ENCODE results near the gene TCEA2. TPM values are rescaled to one million over a fixed set of nuclear protein-coding genes. Genes with fewer than 3 reads are reported as not detected.
A peak's percentile ranks its signal among the peaks of the same experiment; 100 is the strongest.

TCEA2 gene
- total RNA-seq, 1 donor from 2014 or later: 49.0 TPM

DNA sequence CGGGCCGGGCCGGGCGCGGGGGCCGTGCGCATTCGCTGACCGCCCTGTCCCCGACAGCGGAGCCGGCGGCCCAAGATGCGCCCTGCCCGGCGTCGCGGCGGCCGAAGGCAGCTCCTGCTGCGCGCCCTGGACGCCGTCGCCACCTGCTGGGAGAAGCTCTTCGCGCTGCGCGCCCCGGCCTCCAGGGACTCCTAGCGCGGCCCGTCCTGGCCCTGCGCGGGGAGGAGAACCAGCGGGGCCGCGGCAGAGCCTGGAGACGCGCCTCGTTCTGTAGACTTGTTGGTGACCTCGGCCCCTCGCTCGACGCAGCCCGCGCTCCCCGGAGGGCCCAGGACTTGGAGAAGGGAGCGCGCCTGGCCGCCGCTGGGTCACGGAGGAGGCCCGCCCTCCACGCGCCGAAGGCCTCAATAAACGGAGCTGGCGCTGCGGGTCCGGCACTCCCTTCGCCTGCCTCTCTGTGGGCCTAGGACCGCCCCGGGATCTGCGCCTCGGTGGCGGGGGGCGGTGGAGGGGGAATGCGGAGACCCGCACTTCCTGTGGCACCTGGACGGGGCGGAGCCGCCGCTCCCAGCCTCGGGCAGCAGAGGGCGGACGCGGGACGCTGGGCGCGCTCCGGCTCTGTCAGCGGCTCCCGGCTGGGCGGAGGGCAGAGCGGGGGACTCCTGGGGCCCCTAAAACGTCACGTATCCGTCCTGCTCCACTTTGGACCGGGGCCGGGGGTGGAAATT lies 24.3 kb upstream of the TCEA2 start:
- H3K36me3 Mint-ChIP-seq (ENCODE audit: low read depth): peaks cover 9% of the 10 kb centered on the region
- no peaks in the 10 kb centered on the region for H3K9me3 Mint-ChIP-seq
- intact Hi-C loops (cut with micrococcal nuclease): loop anchor here (1.0 to 10.0 kb wide), 2 partner anchors 58 to 144 kb away; partner anchors contain the start of gene DNAJC5
- H3K27me3 Mint-ChIP-seq (ENCODE audit: low read depth): no peaks in the 10 kb centered on the region
- H3K4me3 Mint-ChIP-seq (ENCODE audit: low read depth): peak overlapping the region; percentile 66
- peaks cover 38% of the 10 kb centered on the region for H3K4me1 Mint-ChIP-seq (ENCODE audit: low read depth)
- DNase-seq (ENCODE audit: low spot score): peak; percentile 73
- H3K27ac Mint-ChIP-seq: no peak overlapping the region

DNA sequence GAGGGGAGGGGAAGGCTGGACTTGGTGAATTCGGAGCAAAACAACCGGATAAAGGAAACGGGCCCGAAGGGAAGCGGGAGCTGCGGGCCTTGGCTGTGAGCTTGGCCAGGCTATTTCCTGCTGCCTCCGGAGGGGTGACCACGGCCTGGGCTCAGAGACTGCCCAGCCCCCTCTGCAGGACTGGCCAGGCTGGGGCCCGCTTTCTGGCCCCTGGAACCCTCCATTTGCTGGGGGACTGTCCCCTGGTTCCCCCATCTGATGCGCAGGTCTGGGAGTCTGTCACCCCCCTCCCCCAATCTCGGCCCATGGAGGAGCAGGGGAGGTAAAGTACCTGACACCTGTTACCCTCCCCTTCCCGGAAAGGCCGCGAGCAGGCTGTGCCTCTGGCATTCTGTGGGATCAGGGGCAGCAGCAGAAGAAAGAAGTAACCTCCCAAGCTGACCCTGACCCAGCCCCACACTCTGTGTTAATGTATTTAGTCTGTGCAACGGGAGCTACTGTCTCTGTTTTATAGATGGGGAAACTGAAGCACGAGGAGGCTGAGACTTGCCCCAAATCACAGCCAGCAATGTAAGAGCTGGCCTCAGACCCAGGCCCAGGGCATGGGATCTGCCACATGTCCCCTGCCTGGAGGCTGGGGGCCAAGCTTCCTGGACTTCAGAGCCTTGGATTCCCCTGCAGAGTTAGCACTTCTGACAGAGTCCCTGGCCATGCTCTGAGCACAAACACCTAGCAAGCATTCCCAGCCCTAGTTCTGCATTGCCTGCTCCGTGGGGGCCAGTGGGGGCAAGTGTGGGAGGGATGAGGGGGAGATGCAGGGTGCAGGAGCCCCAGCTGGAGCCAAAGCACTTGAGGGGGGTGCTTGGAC lies 23.5 kb upstream of the TCEA2 start:
- Mint-ChIP-seq H3K4me3 (ENCODE audit: low read depth) (peak overlapping the region; percentile 64), H3K27ac (peak overlapping the region; percentile 4), H3K4me1 (ENCODE audit: low read depth) (peaks cover 33% of the 10 kb centered on the region), H3K27me3 (ENCODE audit: low read depth) (no peaks in the 10 kb centered on the region), H3K36me3 (ENCODE audit: low read depth) (peaks cover 3% of the 10 kb centered on the region), H3K9me3 (no peaks in the 10 kb centered on the region)
- no peak for DNase-seq (ENCODE audit: low spot score)
- intact Hi-C loops (cut with micrococcal nuclease): loop anchor here (1.0 to 10.0 kb wide), 2 partner anchors 59 to 145 kb away; partner anchors contain the start of gene DNAJC5

DNA sequence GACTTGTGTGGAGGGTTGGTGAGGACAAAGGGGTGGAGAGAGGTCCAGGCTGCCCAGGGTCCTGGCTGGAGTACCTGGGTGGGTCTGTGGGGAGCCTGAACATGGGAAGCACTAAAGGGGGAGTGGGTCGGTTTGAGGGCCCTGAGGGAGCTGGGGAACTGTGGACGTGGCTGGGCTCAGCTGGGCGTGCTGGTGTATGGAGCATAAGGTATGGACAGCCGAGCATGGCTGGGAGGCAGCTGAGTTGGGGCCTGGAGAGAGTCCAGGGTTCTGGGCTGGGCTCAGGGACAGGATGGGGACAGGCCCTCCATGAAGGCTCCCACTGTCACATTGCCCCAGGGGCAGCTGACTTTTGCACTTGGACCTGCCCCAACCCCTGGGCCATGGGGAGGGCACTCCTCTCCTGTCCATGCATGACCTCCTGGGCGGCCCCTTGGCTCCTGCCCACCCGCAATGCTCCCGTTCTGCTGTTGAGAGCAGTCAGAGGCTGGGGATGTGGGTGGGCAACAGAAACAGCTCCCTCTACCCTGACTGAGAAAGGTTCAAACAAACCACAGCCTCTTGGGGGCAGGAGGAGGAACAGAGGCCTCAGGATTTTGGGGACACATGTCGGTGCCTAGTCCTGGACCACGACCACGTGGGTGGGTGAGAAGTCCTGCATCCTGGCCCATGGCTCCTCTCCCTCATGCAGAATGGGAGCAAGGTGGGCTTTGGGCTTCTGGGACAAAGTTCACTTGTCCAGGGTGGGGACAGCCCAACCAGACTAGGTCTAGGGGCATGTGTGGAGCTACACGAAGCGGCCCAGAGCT lies 22.6 kb upstream of the TCEA2 start:
- Mint-ChIP-seq H3K36me3 (ENCODE audit: low read depth) (peaks cover under 1% of the 10 kb centered on the region), H3K4me1 (ENCODE audit: low read depth) (peaks cover 25% of the 10 kb centered on the region), H3K27ac (no peak overlapping the region), H3K4me3 (ENCODE audit: low read depth) (no peak overlapping the region), H3K27me3 (ENCODE audit: low read depth) (no peaks in the 10 kb centered on the region), H3K9me3 (no peaks in the 10 kb centered on the region)
- no peak for DNase-seq (ENCODE audit: low spot score)
- intact Hi-C loops (cut with micrococcal nuclease): no loop called here

DNA sequence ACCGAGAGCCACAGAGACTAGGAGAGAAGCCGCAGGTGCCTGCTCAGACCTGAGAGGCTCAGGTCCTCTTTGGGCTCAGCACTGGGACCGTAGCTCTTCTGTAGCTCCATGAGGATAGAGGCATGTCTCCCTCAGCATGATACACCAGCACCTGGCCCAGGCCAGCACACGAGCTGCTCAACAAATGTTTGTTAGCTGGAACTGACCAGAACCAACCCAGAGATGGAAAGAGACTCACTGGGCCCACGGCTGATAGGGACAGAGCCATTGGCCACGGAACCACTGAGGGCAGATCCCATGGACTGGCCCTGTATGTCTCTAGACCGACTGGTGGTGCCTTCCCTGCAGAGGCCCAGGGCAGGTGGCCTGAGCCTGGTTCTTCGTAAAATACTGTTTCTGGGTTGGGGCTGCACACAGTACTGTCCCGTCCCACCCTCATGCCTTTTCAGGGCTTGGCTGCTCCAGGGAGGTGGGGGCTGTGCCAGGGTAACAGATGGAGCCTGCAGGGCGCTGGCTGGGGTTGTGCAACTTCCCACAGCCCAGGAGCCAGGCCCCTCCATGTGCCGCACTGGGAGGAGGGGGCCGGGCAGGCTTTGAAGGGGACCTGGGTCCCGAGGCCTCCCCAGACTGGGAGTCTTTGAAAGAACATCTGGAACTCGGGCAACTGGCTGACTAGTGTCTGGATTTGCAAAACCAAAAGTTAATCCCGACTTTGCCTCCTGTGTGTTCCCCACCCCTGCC lies 21.8 kb upstream of the TCEA2 start:
- DNase-seq (ENCODE audit: low spot score): no peak
- Mint-ChIP-seq H3K36me3 (ENCODE audit: low read depth) (no peaks in the 10 kb centered on the region), H3K27ac (peak overlapping the region; percentile 31), H3K9me3 (no peaks in the 10 kb centered on the region), H3K4me1 (ENCODE audit: low read depth) (peaks cover 25% of the 10 kb centered on the region), H3K4me3 (ENCODE audit: low read depth) (peak overlapping the region; percentile 57), H3K27me3 (ENCODE audit: low read depth) (peaks cover 4% of the 10 kb centered on the region)
- intact Hi-C loops (cut with micrococcal nuclease): no loop called here

DNA sequence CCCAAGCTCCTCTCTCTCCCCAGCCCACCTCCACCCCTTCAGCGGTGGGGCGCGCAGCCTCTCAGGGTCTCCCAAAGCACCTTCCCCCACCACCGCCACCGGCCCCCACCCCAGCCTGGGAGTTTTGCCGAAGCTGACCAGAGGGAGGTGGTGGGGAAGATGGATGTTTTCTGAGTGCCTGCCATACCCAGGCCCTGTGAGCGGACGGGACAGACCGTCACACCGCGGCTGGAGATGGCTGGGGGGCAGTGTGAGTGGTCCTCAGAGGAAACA lies 21.3 kb upstream of the TCEA2 start:
- H3K27ac Mint-ChIP-seq: no peak overlapping the region

DNA sequence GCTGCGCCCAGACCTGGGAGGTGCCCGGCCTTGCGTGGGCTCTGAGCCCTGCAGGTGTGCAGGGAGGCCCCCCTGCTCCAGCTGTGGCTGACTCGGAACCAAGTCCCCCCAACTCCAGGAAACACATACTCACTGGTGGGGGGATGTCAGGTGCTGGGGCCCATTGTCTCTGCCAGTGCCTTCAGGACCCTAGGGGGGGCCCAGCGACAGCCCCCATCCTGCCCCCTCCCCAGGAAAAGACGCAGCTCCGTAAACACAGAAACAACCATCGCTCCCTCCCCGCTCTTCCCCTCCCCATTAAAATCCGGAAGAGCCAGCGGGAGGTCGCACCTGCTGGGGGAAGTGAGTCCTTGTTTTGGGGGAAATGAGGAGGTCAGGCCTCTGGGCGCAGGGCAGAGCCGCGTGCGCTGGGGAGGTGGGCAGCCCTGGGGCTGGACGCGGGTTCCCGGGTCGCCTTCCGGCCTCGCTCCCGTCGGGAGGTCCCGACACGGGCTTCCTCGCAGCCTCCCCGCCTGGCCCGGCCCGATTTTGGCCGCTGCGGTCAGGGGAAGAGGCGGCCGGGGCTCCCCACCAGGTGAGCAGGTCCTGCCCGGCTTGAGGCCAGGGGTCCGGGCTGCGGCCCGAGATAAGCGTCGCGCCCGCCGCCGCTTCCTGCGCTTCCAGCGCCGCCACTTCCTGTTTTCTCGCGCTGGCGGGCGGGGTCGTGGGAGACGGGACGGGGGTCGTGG lies 20.8 kb upstream of the TCEA2 start:
- no peaks in the 10 kb centered on the region for H3K36me3 Mint-ChIP-seq (ENCODE audit: low read depth)
- DNase-seq (ENCODE audit: low spot score): no peak
- intact Hi-C loops (cut with micrococcal nuclease): no loop called here
- H3K4me3 Mint-ChIP-seq (ENCODE audit: low read depth): peak overlapping the region; percentile 72
- no peaks in the 10 kb centered on the region for H3K9me3 Mint-ChIP-seq
- H3K4me1 Mint-ChIP-seq (ENCODE audit: low read depth): peaks cover 15% of the 10 kb centered on the region
- H3K27me3 Mint-ChIP-seq (ENCODE audit: low read depth): peaks cover 12% of the 10 kb centered on the region
- H3K27ac Mint-ChIP-seq: peak overlapping the region; percentile 69

More for the DNA sequence above, 21.3 kb upstream of the TCEA2 start:
- Mint-ChIP-seq H3K9me3 (no peaks in the 10 kb centered on the region), H3K4me1 (ENCODE audit: low read depth) (peaks cover 20% of the 10 kb centered on the region), H3K4me3 (ENCODE audit: low read depth) (peak overlapping the region; percentile 21), H3K36me3 (ENCODE audit: low read depth) (no peaks in the 10 kb centered on the region), H3K27me3 (ENCODE audit: low read depth) (peaks cover 7% of the 10 kb centered on the region)
- no peak for DNase-seq (ENCODE audit: low spot score)
- intact Hi-C loops (cut with micrococcal nuclease): no loop called here

DNA sequence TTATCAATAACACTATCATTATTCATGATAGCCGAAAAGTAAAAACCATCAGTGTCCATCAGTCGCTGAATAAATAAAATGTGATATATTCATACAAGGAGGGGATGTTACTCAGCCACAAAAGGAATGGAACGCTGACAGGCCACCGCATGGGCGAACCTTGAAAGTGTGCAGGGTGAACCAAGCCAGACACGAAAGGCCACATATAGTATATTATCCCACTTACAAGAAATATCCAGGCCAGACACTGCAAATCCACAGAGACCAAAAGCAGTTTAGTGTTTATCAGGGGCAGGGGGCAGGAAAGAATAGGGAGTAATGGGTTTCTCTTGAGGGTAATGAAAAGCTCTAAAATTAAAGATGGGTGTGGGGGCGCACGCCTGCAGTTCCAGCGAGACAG lies 19.2 kb upstream of the TCEA2 start:
- Mint-ChIP-seq H3K9me3 (no peaks in the 10 kb centered on the region), H3K4me3 (ENCODE audit: low read depth) (no peak overlapping the region), H3K4me1 (ENCODE audit: low read depth) (peaks cover 11% of the 10 kb centered on the region), H3K36me3 (ENCODE audit: low read depth) (no peaks in the 10 kb centered on the region), H3K27ac (peak overlapping the region; percentile 55), H3K27me3 (ENCODE audit: low read depth) (peaks cover 19% of the 10 kb centered on the region)
- no peak for DNase-seq (ENCODE audit: low spot score)
- intact Hi-C loops (cut with micrococcal nuclease): no loop called here

DNA sequence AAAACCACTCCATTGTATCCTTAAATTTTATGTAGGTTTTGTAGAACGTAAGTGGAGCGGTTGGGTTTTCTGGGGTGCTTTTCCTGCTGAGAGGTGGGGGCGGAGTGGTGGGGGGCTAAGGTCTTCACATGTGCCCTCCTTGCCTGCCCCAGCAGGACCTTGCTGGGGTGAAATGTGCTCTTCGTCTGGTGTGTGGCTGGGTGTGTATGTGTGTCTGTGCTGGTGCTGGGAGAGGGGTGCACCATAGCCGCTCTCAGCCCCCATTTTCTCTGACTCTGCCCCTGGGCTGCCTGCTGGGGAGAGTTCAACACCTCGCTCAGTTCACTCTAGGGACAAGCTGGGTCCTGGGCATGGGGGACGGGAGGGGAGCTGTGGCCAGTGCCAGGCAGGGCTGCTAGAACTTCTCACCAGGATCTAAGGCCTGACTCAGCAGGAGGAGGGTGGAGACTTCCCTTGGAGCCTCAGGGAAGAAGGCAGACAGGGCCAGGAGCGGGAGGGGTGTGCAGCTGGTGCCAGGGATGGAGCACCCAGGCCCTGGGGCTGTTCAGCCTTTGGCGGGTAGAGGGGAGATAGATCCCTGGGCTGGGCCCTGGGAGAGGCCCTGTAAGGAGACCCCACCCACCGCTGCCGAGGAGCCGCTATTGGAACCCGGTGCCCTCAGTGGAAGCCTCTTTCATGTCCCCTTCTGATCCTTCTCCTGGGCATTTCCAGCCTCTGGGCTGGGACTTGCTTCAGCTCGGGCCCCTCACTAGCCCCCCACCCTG lies 18.3 kb upstream of the TCEA2 start:
- Mint-ChIP-seq H3K27ac (no peak overlapping the region), H3K27me3 (ENCODE audit: low read depth) (peaks cover 21% of the 10 kb centered on the region), H3K9me3 (no peaks in the 10 kb centered on the region), H3K4me3 (ENCODE audit: low read depth) (no peak overlapping the region), H3K4me1 (ENCODE audit: low read depth) (peaks cover 8% of the 10 kb centered on the region), H3K36me3 (ENCODE audit: low read depth) (no peaks in the 10 kb centered on the region)
- DNase-seq (ENCODE audit: low spot score): no peak
- intact Hi-C loops (cut with micrococcal nuclease): no loop called here

DNA sequence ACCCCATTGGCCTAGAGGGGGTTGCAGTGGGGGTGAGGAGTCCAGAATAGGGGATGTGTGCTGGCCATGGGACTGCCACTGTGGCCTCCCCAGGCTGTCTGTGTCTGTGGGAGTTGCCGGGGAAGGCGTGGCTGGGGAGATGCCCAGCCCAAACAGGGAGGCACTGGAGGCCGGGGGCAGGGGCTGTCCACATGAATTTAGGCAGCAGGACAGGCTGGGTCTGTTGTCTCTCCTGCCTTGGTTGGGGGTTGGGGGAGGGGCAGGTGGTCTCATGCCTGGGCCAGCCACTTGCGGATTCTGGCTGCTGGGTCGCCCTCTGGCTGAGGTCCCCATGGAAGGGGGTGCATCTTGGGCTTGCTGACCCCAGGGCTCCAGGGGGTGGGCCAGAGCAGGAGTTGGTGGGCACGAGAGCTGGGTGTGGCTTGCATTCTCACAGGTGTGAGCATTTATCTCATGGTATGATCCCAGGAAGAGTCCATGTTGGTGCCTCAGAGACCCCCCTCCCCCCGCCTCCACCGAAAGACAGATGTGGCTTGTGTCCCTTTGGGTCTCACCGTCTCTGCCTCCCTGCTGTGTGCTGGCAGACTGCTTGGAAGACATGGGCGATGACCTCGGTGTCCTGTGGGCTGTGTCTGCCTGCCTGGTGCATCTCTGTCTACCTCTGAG lies 17.5 kb upstream of the TCEA2 start:
- Mint-ChIP-seq H3K9me3 (no peaks in the 10 kb centered on the region), H3K4me1 (ENCODE audit: low read depth) (peaks cover 3% of the 10 kb centered on the region), H3K4me3 (ENCODE audit: low read depth) (no peak overlapping the region), H3K36me3 (ENCODE audit: low read depth) (no peaks in the 10 kb centered on the region), H3K27ac (no peak overlapping the region), H3K27me3 (ENCODE audit: low read depth) (peaks cover 22% of the 10 kb centered on the region)
- intact Hi-C loops (cut with micrococcal nuclease): no loop called here
- no peak for DNase-seq (ENCODE audit: low spot score)

DNA sequence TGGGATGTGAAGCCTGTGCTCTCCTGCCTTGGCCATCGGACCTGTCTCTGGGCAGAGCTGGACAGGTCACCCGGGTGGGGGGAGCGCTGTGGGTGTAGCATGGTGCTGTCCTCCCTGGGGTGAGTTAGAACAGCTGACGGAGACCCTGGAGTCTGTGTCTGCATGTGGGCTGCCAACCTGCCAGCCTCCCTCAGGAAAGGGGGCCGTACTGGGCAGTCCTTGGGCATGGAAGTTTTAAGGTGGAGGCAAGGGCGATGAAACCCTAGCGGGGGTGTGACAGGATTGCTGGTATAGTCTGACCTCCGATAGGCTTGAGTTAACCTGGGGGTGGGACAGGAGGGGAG lies 16.0 kb upstream of the TCEA2 start:
- Mint-ChIP-seq H3K4me1 (ENCODE audit: low read depth) (peaks cover 1% of the 10 kb centered on the region), H3K9me3 (no peaks in the 10 kb centered on the region)
- intact Hi-C loops (cut with micrococcal nuclease): no loop called here

DNA sequence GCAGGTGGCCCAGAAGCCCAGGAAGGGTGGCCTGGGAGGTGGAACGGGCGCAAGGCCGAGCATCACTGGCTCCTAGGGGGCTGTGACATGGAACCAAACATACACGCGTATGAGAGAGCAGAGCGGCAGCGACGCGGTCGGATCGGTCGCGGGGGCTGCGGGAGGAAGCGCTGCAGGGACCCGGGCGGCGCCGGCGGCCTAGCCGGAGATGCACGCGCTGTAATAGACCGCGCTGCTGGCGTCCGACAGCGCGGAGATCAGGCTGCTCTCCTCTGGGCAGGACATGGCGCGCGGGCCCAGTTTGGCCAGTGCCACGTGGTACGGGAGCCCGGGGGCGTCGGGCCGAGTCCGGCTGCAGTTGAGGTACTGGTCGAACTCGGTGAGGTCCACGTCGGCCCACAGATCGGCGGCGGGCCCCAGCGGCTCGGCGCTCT lies 15.0 kb upstream of the TCEA2 start:
- intact Hi-C loops (cut with micrococcal nuclease): no loop called here
- no peaks in the 10 kb centered on the region for H3K9me3 Mint-ChIP-seq
- peaks cover 28% of the 10 kb centered on the region for H3K27me3 Mint-ChIP-seq (ENCODE audit: low read depth)
- H3K4me3 Mint-ChIP-seq (ENCODE audit: low read depth): no peak overlapping the region
- H3K4me1 Mint-ChIP-seq (ENCODE audit: low read depth): no peaks in the 10 kb centered on the region
- no peak for DNase-seq (ENCODE audit: low spot score)
- H3K36me3 Mint-ChIP-seq (ENCODE audit: low read depth): no peaks in the 10 kb centered on the region
- no peak overlapping the region for H3K27ac Mint-ChIP-seq

More for the DNA sequence above, 16.0 kb upstream of the TCEA2 start:
- Mint-ChIP-seq H3K27ac (no peak overlapping the region), H3K4me3 (ENCODE audit: low read depth) (no peak overlapping the region), H3K27me3 (ENCODE audit: low read depth) (peaks cover 27% of the 10 kb centered on the region), H3K36me3 (ENCODE audit: low read depth) (no peaks in the 10 kb centered on the region)
- no peak for DNase-seq (ENCODE audit: low spot score)

Measured in activated T-helper 2 cell treated with anti-CD3 and anti-CD28 coated beads, Interferon-gamma antibody, Interleukin-2, Interleukin-4, amounts not matched to agents 10 μg/mL and 5 μg/mL and 100 μg/mL, durations not matched to agents 14 hours and 24 hours and 36 hours (primary cell).